Fibroblast of pulmonary artery (primary cell): ENCODE measurements around the gene GLRA2.

Source experiments
- DNase-seq: peaks from one replicate; pipeline ENCODE4 v3.0.0-alpha.2; 2010; ENCODE audit warnings: low read depth
- H3K4me3 ChIP-seq: replicated peaks from 2 replicates; pipeline ENCODE4 v1.5.1; 2011; ENCODE audit warnings: low read depth, mild to moderate bottlenecking, control low read depth, low read length, moderate library complexity
- TF ChIP-seq, protein P1 (sequence below): IDR thresholded peaks from 2 replicates; pipeline ENCODE4 v1.5.1; 2011; ENCODE audit warnings: mild to moderate bottlenecking, control low read depth, low read length, inconsistent platforms; ENCODE audit errors: missing control alignments

Gene GLRA2

DNA sequence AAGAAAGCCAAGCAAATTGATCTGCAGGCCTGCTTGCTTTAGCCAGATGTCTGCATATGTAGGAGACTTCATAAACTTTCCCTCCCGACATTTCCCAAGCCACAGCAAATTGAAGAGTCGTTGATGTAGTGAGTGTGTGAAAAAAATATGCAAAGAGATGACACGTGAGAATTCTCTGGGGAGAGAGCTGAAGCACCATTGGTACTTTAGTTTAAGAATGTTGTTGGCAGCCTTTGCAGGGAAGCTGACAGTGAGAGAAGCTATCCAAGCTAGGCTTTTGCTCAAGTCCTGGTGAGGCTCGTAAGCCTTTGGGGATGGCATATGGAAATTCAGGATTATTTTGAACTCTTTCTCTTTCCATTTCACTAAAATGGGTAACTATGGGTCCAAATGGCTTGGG, 87.5 kb downstream of the GLRA2 start:
- TF ChIP-seq, protein P1, sequence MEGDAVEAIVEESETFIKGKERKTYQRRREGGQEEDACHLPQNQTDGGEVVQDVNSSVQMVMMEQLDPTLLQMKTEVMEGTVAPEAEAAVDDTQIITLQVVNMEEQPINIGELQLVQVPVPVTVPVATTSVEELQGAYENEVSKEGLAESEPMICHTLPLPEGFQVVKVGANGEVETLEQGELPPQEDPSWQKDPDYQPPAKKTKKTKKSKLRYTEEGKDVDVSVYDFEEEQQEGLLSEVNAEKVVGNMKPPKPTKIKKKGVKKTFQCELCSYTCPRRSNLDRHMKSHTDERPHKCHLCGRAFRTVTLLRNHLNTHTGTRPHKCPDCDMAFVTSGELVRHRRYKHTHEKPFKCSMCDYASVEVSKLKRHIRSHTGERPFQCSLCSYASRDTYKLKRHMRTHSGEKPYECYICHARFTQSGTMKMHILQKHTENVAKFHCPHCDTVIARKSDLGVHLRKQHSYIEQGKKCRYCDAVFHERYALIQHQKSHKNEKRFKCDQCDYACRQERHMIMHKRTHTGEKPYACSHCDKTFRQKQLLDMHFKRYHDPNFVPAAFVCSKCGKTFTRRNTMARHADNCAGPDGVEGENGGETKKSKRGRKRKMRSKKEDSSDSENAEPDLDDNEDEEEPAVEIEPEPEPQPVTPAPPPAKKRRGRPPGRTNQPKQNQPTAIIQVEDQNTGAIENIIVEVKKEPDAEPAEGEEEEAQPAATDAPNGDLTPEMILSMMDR = no peak
- peak; percentile 8 for DNase-seq
- no peak overlapping the region for H3K4me3 ChIP-seq

DNA sequence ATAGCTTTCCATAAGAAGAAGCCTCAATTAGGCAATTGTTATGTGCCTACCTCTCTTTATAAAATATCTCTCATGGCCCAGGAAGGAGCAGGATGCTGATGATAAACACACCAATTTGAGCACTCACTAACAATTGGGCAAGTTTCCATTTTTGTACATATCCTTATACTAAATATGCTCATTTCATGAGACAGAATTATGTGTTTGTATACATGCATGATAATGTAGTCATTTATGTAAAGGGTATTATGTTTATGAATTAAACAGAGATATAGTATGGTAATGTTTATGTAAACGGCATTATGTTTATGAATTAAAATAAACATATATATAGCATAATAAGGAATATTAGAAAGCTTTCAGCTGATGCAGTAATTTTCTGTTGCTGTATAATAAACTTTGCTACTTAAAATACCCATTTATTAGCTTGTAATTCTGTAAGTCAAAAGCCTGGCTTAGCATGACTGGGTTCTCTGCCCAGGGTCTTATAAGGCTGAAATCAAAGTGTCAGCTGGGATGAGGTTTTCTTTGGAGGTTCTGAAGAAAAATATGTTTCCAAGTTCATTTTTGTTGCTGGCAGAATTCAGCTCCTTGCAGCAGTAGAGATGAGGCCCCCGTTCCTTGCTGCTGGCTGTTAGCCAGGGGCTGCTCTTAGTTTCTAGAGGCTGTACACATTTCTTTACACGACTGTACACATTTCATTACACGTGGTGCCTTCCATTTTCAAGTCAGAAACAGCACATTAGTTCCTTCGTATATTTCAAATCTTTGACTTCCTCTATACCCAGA, 89.0 kb downstream of the GLRA2 start:
- TF ChIP-seq, protein P1 = no peak
- H3K4me3 ChIP-seq = no peak overlapping the region

DNA sequence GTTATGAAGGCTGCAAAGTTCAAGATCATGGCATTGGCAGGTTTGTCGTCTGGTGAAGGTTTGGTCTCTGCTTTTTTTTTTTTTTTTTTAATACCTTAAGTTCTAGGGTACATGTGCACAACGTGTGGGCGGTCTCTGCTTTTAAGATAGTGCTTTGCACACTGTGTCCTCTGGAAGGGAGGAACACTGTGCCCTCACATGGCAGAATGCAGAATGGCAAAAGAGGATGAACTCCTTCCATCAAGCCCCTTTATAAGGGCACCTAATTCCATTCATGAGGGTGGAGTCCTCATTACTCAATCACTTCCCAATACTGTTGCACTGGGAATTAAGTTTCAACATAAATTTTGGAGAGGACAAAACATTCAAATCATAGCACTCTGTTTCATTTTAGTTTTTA, 101.4 kb downstream of the GLRA2 start:
- DNase-seq = no peak
- H3K4me3 ChIP-seq = no peak overlapping the region
- TF ChIP-seq, protein P1 = no peak

More for the DNA sequence above, 89.0 kb downstream of the GLRA2 start:
- DNase-seq = no peak

DNA sequence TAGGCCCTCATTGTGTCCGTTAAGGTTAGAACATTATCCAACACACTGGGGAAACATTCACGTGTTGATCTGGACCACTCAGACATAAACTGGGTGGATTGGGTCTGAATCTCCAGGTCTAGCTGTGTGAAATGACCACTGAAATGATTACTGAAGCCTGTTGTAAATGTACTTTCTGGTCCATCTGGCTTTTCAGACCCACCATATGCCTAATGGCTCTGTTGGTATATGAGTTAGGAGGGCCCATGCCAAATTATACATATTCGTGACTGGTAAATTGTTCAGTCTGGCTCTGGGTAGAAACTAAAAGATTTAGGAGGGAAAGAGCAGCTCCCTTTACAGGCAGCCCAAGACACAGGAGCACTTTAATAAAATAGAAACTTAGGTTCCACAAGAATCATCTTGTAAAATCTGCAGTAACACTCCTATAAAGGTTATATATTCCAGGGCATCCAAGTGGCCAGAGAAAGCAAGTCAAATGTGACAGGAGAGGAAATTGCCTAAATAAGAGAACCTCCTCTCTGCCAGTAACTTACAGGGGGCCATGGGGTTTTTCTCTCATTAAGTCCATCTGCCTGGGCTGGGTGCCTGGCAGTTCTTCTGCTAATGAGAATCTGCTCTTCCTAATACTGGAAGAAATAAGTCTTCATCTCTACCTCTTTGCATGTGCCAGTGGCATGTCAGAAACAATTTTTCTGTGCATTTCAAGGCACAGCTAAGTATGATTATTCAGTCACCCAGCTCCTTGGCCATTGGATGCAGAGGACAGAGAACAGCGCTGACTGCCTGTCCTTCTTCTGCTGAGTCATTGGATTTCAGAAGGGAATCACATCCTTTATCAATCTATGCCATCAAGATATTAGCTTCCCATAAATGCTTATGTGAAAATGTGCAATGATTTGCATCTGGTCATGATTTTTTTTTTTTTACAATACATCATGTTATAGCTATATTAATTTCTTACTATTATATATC, 112.6 kb downstream of the GLRA2 start:
- DNase-seq = no peak
- TF ChIP-seq, protein P1 = no peak
- no peak overlapping the region for H3K4me3 ChIP-seq

DNA sequence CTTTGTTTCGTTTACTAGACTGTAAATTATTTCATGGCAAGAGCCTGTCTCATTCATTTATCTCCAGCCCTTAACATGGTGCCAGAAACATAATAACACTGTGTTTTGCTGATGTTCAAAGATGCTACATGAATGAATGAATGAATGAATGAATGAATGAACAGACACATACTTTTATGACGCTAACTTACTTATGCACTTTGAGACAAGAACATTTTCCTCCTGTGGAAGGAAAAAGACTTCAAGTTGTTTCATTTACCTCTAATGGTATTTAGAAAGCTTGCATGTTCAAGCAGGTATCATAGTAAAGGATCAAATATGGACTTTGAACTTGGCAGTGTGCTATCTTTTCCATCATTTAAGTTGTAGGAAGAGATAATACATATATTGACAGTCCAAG, 131.6 kb downstream of the GLRA2 start:
- no peak for DNase-seq
- TF ChIP-seq, protein P1 = no peak
- H3K4me3 ChIP-seq = no peak overlapping the region

DNA sequence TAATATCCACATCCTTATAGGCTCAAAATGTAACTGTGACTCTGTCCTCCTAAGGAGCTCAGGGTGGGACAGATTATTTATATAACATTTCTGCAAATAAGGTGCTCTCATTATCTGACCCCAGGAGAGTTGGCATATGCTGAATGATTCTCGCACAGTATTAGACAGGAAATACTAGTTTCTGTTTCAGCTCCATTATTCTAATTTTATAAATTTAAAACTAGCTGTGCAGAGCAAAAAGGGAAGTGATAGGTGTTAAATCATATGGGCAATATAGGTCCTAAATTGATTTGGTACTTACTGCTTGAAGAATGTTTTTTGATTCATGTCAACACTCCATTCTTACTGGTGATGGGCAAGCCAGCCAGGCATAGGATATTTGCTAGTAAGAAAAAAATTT, 141.5 kb downstream of the GLRA2 start:
- H3K4me3 ChIP-seq = no peak overlapping the region
- TF ChIP-seq, protein P1 = no peak
- DNase-seq = no peak
